Liver (tissue), 9 donors: ENCODE measurements around the gene CHN1. TPM values are rescaled to one million over a fixed set of nuclear protein-coding genes. Genes with fewer than 3 reads are reported as not detected.

Source experiments
- DNase-seq: peaks from one replicate; pipeline ENCODE4 v3.0.0-alpha.2; 2017; ENCODE audit warnings: low spot score
- H3K27ac ChIP-seq, 2 donors: one replicate each; pipeline ENCODE4 v1.7.0; 2013; ENCODE audit warnings: inconsistent platforms in 2 of 2, low read length in 2 of 2, control low read depth in 1 of 2, low read depth in 1 of 2, mild to moderate bottlenecking in 1 of 2
- H3K27me3 ChIP-seq, 4 donors: one replicate each; pipeline versions ENCODE4 v1.6.1 to v1.7.0; 2013; ENCODE audit warnings: low read length in 3 of 4, inconsistent platforms in 1 of 4, mild to moderate bottlenecking in 1 of 4, moderate library complexity in 1 of 4; ENCODE audit not compliant: control insufficient read depth in 4 of 4, insufficient read depth in 4 of 4
- H3K36me3 ChIP-seq, 4 donors: one replicate each; pipeline versions ENCODE4 v1.6.1 to v1.7.0; 2013; ENCODE audit warnings: low read length in 3 of 4, mild to moderate bottlenecking in 3 of 4, low read depth in 1 of 4, moderate library complexity in 1 of 4; ENCODE audit not compliant: control insufficient read depth in 4 of 4, insufficient read depth in 3 of 4
- H3K4me1 ChIP-seq, 4 donors: one replicate each; pipeline versions ENCODE4 v1.6.1 to v1.7.0; 2013; ENCODE audit warnings: low read length in 3 of 4, mild to moderate bottlenecking in 3 of 4, moderate library complexity in 1 of 4; ENCODE audit not compliant: control insufficient read depth in 4 of 4, insufficient read depth in 4 of 4
- H3K4me3 ChIP-seq, 3 donors: one replicate each; pipeline versions ENCODE4 v1.6.1 to v1.7.0; 2013; ENCODE audit warnings: low read length in 3 of 3, control low read depth in 1 of 3, low read depth in 1 of 3, mild to moderate bottlenecking in 1 of 3
- H3K9ac ChIP-seq, 2 donors: one replicate each; pipeline ENCODE4 v1.7.0; 2013; ENCODE audit warnings: low read length in 2 of 2, mild to moderate bottlenecking in 2 of 2, moderate library complexity in 2 of 2, control low read depth in 1 of 2, low read depth in 1 of 2
- H3K9me3 ChIP-seq, 4 donors: one replicate each; pipeline versions ENCODE4 v1.6.1 to v1.7.0; 2013; ENCODE audit warnings: low read length in 3 of 4; ENCODE audit not compliant: control insufficient read depth in 4 of 4
- EGR1 ChIP-seq, 2 donors: IDR thresholded peaks; 2 replicates each; pipeline ENCODE4 v1.6.1; 2016 to 2018; ENCODE audit warnings: antibody characterized with exemption in 2 of 2, low read depth in 2 of 2
- FOXA1 ChIP-seq: IDR thresholded peaks from 2 replicates; pipeline ENCODE4 v1.6.1; 2016; ENCODE audit warnings: antibody characterized with exemption
- FOXA2 ChIP-seq: IDR thresholded peaks from 2 replicates; pipeline ENCODE4 v1.6.1; 2016; ENCODE audit warnings: antibody characterized with exemption
- HNF4A ChIP-seq, 2 donors: conservative IDR thresholded peaks; 2 replicates each; pipeline ENCODE4 v1.6.1; 2016; ENCODE audit warnings: antibody characterized with exemption in 2 of 2, mild to moderate bottlenecking in 2 of 2
- JUND ChIP-seq, 2 donors: IDR thresholded peaks; 2 replicates each; pipeline ENCODE4 v1.6.1; 2016; ENCODE audit warnings: antibody characterized with exemption in 2 of 2
- MAX ChIP-seq: IDR thresholded peaks from 2 replicates; pipeline ENCODE4 v1.6.1; 2016; ENCODE audit warnings: antibody characterized with exemption
- NR2F2 ChIP-seq: IDR thresholded peaks from 2 replicates; pipeline ENCODE4 v1.6.1; 2016; ENCODE audit warnings: antibody characterized with exemption
- RAD21 ChIP-seq, 2 donors: IDR thresholded peaks; 2 replicates each; pipeline ENCODE4 v1.6.1; 2016; ENCODE audit warnings: antibody characterized with exemption in 2 of 2, mild to moderate bottlenecking in 2 of 2
- RXRA ChIP-seq, 2 donors: IDR thresholded peaks; 2 replicates each; pipeline ENCODE4 v1.6.1; 2017 to 2018; ENCODE audit warnings: antibody characterized with exemption in 2 of 2, mild to moderate bottlenecking in 1 of 2
- TAF1 ChIP-seq: conservative IDR thresholded peaks from 2 replicates; pipeline ENCODE4 v1.6.1; 2016; ENCODE audit warnings: antibody characterized with exemption, mild to moderate bottlenecking
- YY1 ChIP-seq: IDR thresholded peaks from 2 replicates; pipeline ENCODE4 v1.6.1; 2016; ENCODE audit warnings: antibody characterized with exemption, mild to moderate bottlenecking
- whole genome bisulfite sequencing: extraction: QIAGEN DNeasy Blood & Tissue Kit; methylation state at CpG from one replicate; pipeline ENCODE4 v1.1.7; 2013; 5-methylcytosine and 5-hydroxymethylcytosine counted together
- polyA plus RNA-seq, 2 donors: library from polyadenylated mRNA; stranded (reverse) in 1 of 2; unstranded in 1 of 2; fragments of 200-250 nt in 1 of 2; fragments of >200 nt in 1 of 2; fragmentation: Nextera tagmentation in 1 of 2; extraction: Ambion mirVana in 1 of 2; gene quantifications; one replicate each; pipeline versions ENCODE4 v1.2.1 to v1.2.3, GENCODE V29; 2013 to 2015
- total RNA-seq, 2 donors: library from RNA; depleted of rRNA; stranded (reverse); fragments of >200 nt; gene quantifications; one replicate each; pipeline ENCODE4 v1.2.3, GENCODE V29; 2014
- TF ChIP-seq, protein P1 (sequence below): IDR thresholded peaks from 2 replicates; pipeline ENCODE4 v1.6.1; 2016; ENCODE audit warnings: antibody characterized with exemption, mild to moderate bottlenecking
- TF ChIP-seq, protein P2 (sequence below): fragments of 150-350 bp; IDR thresholded peaks from 2 replicates; pipeline ENCODE4 v1.5.1; 2017; ENCODE audit warnings: improper control_type of control experiment, low read depth, low read length; ENCODE audit not compliant: missing input control
- donor health status: healthy.
- donor health status: healthy.
- donor health status: healthy.
- donor health status: healthy.
- donor health status: healthy.

Gene CHN1
- total and polyA plus RNA-seq, 4 donors, result 0.66 to 1.6 (median 1.1) TPM

DNA sequence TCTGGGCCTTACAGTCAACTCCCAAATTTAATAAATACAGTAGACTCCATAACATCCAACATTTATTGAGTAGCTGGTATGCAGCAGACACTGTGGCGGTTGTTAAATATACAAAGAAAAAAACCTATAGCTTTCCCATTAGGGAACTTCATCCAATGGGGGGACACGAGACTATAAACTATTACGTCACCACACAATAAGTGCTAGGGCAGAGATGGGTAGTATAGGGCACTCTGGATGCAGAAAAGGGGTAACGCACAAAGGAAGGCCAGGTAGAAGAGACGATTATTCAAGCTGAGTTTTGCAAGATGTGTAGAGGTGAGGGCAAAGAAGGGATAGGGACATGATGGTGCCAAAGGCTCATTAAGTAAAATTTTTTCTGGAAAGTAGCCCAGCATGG, 10.8 kb downstream of the CHN1 start:
- H3K4me3 ChIP-seq, result no peak overlapping the region
- H3K36me3 ChIP-seq, result no peaks in the 10 kb centered on the region
- TF ChIP-seq HNF4A (conservative IDR thresholded peaks at IDR 0.05) (no peak), RXRA (IDR thresholded peaks at IDR 0.05) (no peak), FOXA2 (no peak), EGR1 (IDR thresholded peaks at IDR 0.05; ENCODE audit: low read depth in 2 of 2) (no peak), JUND (IDR thresholded peaks at IDR 0.05) (no peak), FOXA1 (no peak), TAF1 (no peak)
- peaks cover 0 to 3% (median 0%) of the 10 kb centered on the region in 4 donors for H3K4me1 ChIP-seq
- no peaks in the 10 kb centered on the region for H3K9me3 ChIP-seq
- no peak for DNase-seq
- H3K27ac ChIP-seq, result no peak overlapping the region
- 86% methylated on average over 5 of the region's 5 CpGs for WGBS
- no peaks in the 10 kb centered on the region for H3K27me3 ChIP-seq
- H3K9ac ChIP-seq, result no peak overlapping the region

DNA sequence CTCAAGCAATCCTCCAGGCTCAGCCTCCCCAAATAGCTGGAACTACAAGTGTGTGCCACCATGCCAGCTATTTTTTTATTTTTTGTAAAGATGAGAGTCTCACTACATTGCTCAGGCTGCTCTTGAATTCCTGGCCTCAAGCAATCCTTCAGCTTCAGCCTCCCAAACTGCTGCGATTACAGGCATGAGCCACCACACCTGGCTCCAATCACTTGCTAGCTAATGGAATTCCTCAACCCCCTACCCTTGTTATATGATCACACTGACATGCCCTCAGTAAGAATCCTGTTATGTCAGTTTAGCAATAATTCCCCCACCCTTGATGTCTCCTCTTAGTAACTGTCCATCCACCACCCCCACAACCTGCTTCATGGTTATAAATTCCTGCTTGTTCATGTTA, 12.3 kb downstream of the CHN1 start:
- Histone ChIP-seq H3K4me3 (no peak overlapping the region), H3K27me3 (no peaks in the 10 kb centered on the region), H3K4me1 (peaks cover 0 to 3% (median 0%) of the 10 kb centered on the region in 4 donors), H3K36me3 (no peaks in the 10 kb centered on the region), H3K9me3 (no peaks in the 10 kb centered on the region), H3K27ac (no peak overlapping the region), H3K9ac (no peak overlapping the region)
- 98% methylated on average over 1 of the region's 1 CpG for WGBS
- DNase-seq, result no peak
- no peak for TF ChIP-seq RXRA (IDR thresholded peaks at IDR 0.05)
- TF ChIP-seq TAF1, result no peak
- TF ChIP-seq JUND (IDR thresholded peaks at IDR 0.05), result no peak
- no peak for TF ChIP-seq YY1
- TF ChIP-seq FOXA2, result no peak
- TF ChIP-seq EGR1 (IDR thresholded peaks at IDR 0.05; ENCODE audit: low read depth in 2 of 2), result no peak
- TF ChIP-seq MAX, result no peak
- no peak for TF ChIP-seq NR2F2
- no peak for TF ChIP-seq HNF4A (conservative IDR thresholded peaks at IDR 0.05)
- TF ChIP-seq FOXA1, result no peak
- TF ChIP-seq, protein P1, sequence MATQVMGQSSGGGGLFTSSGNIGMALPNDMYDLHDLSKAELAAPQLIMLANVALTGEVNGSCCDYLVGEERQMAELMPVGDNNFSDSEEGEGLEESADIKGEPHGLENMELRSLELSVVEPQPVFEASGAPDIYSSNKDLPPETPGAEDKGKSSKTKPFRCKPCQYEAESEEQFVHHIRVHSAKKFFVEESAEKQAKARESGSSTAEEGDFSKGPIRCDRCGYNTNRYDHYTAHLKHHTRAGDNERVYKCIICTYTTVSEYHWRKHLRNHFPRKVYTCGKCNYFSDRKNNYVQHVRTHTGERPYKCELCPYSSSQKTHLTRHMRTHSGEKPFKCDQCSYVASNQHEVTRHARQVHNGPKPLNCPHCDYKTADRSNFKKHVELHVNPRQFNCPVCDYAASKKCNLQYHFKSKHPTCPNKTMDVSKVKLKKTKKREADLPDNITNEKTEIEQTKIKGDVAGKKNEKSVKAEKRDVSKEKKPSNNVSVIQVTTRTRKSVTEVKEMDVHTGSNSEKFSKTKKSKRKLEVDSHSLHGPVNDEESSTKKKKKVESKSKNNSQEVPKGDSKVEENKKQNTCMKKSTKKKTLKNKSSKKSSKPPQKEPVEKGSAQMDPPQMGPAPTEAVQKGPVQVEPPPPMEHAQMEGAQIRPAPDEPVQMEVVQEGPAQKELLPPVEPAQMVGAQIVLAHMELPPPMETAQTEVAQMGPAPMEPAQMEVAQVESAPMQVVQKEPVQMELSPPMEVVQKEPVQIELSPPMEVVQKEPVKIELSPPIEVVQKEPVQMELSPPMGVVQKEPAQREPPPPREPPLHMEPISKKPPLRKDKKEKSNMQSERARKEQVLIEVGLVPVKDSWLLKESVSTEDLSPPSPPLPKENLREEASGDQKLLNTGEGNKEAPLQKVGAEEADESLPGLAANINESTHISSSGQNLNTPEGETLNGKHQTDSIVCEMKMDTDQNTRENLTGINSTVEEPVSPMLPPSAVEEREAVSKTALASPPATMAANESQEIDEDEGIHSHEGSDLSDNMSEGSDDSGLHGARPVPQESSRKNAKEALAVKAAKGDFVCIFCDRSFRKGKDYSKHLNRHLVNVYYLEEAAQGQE, result no peak

DNA sequence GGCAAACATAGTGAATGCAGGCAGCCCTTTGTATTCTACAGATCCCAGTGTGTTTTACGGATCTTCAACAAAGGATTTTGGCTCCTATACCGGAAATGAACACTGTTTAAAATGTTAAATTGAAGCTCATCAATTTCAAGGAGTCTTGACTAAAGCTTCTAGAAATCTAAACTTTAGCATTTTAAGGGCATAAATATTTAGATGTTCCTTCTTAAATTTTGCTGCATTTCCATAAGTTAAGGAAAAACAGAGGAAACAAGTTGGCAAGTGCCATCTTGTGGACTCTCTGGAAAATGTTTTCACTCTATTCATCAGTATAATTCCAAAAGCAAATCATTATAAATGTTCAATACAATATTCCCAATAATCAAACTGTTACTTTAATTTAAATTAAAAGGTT, 19.6 kb downstream of the CHN1 start:
- no peaks in the 10 kb centered on the region for H3K9me3 ChIP-seq
- H3K4me3 ChIP-seq, result no peak overlapping the region
- WGBS, result 83% methylated on average over 2 of the region's 2 CpGs
- no peaks in the 10 kb centered on the region for H3K36me3 ChIP-seq
- no peak for DNase-seq
- H3K9ac ChIP-seq, result no peak overlapping the region
- peaks cover 0 to 3% (median 0%) of the 10 kb centered on the region in 4 donors for H3K4me1 ChIP-seq
- TF ChIP-seq, protein P2, sequence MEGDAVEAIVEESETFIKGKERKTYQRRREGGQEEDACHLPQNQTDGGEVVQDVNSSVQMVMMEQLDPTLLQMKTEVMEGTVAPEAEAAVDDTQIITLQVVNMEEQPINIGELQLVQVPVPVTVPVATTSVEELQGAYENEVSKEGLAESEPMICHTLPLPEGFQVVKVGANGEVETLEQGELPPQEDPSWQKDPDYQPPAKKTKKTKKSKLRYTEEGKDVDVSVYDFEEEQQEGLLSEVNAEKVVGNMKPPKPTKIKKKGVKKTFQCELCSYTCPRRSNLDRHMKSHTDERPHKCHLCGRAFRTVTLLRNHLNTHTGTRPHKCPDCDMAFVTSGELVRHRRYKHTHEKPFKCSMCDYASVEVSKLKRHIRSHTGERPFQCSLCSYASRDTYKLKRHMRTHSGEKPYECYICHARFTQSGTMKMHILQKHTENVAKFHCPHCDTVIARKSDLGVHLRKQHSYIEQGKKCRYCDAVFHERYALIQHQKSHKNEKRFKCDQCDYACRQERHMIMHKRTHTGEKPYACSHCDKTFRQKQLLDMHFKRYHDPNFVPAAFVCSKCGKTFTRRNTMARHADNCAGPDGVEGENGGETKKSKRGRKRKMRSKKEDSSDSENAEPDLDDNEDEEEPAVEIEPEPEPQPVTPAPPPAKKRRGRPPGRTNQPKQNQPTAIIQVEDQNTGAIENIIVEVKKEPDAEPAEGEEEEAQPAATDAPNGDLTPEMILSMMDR, result peak; percentile 50
- TF ChIP-seq RAD21 (IDR thresholded peaks at IDR 0.05), result peak; percentile 78 to 82
- TF ChIP-seq YY1, result no peak
- TF ChIP-seq JUND (IDR thresholded peaks at IDR 0.05), result no peak
- no peaks in the 10 kb centered on the region for H3K27me3 ChIP-seq
- no peak overlapping the region for H3K27ac ChIP-seq
